NCI-H748 (cell line): Measurements from ENCODE around the gene C11orf65.

ENCODE experiments used
- DNase-seq: peaks from one replicate; lab custom pipeline; 2025; ENCODE audit not compliant: unreplicated experiment; lab: John Stamatoyannopoulos, UW

Gene C11orf65

GRCh38 chr11:108467091-108467823 lies at the start of gene C11orf65:
Gene C11orf65, minus strand, starts transcription at chr11:108467529. Its CDS starts 5,970 bp downstream, at chr11:108461559.
- peak; percentile 94 for DNase-seq

GRCh38 chr11:108516125-108516524 lies 48.8 kb upstream of the C11orf65 start:
- no peak for DNase-seq

GRCh38 chr11:108512708-108513107 lies 45.4 kb upstream of the C11orf65 start:
- no peak for DNase-seq

GRCh38 chr11:108511851-108512474 lies 44.6 kb upstream of the C11orf65 start:
- DNase-seq, result no peak

GRCh38 chr11:108508653-108509593 lies 41.6 kb upstream of the C11orf65 start:
- no peak for DNase-seq

GRCh38 chr11:108501396-108501795 lies 34.1 kb upstream of the C11orf65 start:
- DNase-seq, result no peak

GRCh38 chr11:108500721-108501120 lies 33.4 kb upstream of the C11orf65 start:
- no peak for DNase-seq

- DNase-seq, result no peak
Measured at GRCh38 chr11:108500169-108500568, 32.8 kb upstream of the C11orf65 start.

- no peak for DNase-seq
Measured at GRCh38 chr11:108498816-108499408, 31.6 kb upstream of the C11orf65 start.

- DNase-seq, result peak; percentile 65
Measured at GRCh38 chr11:108498046-108498815, 30.9 kb upstream of the C11orf65 start, which contains the start of gene POGLUT3. Gene POGLUT3, minus strand, starts transcription at chr11:108498384. Its CDS starts 18 bp downstream, at chr11:108498366.

GRCh38 chr11:108497317-108498045 lies 30.2 kb upstream of the C11orf65 start:
- DNase-seq, result peak; percentile 80

GRCh38 chr11:108496643-108497256 lies 29.4 kb upstream of the C11orf65 start:
- no peak for DNase-seq

GRCh38 chr11:108495326-108495725 lies 28.0 kb upstream of the C11orf65 start:
- no peak for DNase-seq

- peak; percentile 21 for DNase-seq
Measured at GRCh38 chr11:108494182-108494581, 26.9 kb upstream of the C11orf65 start.

- DNase-seq, result no peak
Measured at GRCh38 chr11:108491936-108492335, 24.6 kb upstream of the C11orf65 start.

GRCh38 chr11:108486828-108487227 lies 19.5 kb upstream of the C11orf65 start:
- DNase-seq, result no peak

GRCh38 chr11:108486331-108486730 lies 19.0 kb upstream of the C11orf65 start:
- no peak for DNase-seq

GRCh38 chr11:108483163-108483562 lies 15.8 kb upstream of the C11orf65 start:
- no peak for DNase-seq
